Neuronal stem cell (in vitro differentiated cells): ENCODE data around the gene MAP3K5.

ENCODE experiments used
- DNase-seq: peaks from one replicate; pipeline ENCODE4 v3.0.0-alpha.2; 2013; ENCODE audit warnings: low spot score
- H2AFZ ChIP-seq: one replicate; pipeline ENCODE4 v1.6.1; 2013; ENCODE audit warnings: mild to moderate bottlenecking, low read length, inconsistent platforms
- H2AK5ac ChIP-seq: 2 replicates; pipeline ENCODE4 v1.6.1; 2013; ENCODE audit warnings: low read depth, mild to moderate bottlenecking, inconsistent platforms, low read length, moderate library complexity, mixed read lengths
- H2BK120ac ChIP-seq: 2 replicates; pipeline ENCODE4 v1.6.1; 2013; ENCODE audit warnings: low read depth, mild to moderate bottlenecking, inconsistent platforms, low read length, moderate library complexity, mixed read lengths
- H2BK12ac ChIP-seq: one replicate; pipeline ENCODE4 v1.6.1; 2013; ENCODE audit warnings: low read length, inconsistent platforms
- H2BK15ac ChIP-seq: 2 replicates; pipeline ENCODE4 v1.6.1; 2013; ENCODE audit warnings: mild to moderate bottlenecking, low read length, inconsistent platforms, mixed read lengths
- H2BK5ac ChIP-seq: one replicate; pipeline ENCODE4 v1.6.1; 2013; ENCODE audit warnings: inconsistent platforms, mild to moderate bottlenecking, low read length, moderate library complexity
- H3K14ac ChIP-seq: one replicate; pipeline ENCODE4 v1.6.1; 2013; ENCODE audit warnings: low read length, inconsistent platforms
- H3K18ac ChIP-seq: 2 replicates; pipeline ENCODE4 v1.6.1; 2013; ENCODE audit warnings: low read length, inconsistent platforms
- H3K23ac ChIP-seq: 2 replicates; pipeline ENCODE4 v1.6.1; 2013; ENCODE audit warnings: low read depth, mild to moderate bottlenecking, mixed read lengths, low read length, inconsistent platforms; ENCODE audit not compliant: poor library complexity
- H3K27ac ChIP-seq: replicated peaks from 3 replicates; pipeline ENCODE4 v1.5.1; 2013; ENCODE audit warnings: low read length, inconsistent platforms
- H3K27me3 ChIP-seq, 3 experiments: 2 replicates each; pipeline ENCODE4 v1.6.1; 2013; ENCODE audit warnings: low read length in 3 of 3, mild to moderate bottlenecking in 2 of 3, inconsistent platforms in 1 of 3, low read depth in 1 of 3, mixed read lengths in 1 of 3, moderate library complexity in 1 of 3; ENCODE audit not compliant: control insufficient read depth in 3 of 3, insufficient read depth in 3 of 3
- H3K36me3 ChIP-seq, 2 donors: replicated peaks in 1 of 2; 2 replicates each; pipeline ENCODE4 v1.6.1; 2013; ENCODE audit warnings: low read length in 2 of 2; ENCODE audit not compliant: control insufficient read depth in 2 of 2, insufficient read depth in 2 of 2
- H3K4ac ChIP-seq: 2 replicates; pipeline ENCODE4 v1.6.1; 2013; ENCODE audit warnings: inconsistent platforms, mild to moderate bottlenecking, low read length, moderate library complexity
- H3K4me1 ChIP-seq, 2 donors: 1 replicate in 1 of 2; 2 replicates in 1 of 2; pipeline ENCODE4 v1.6.1; 2013; ENCODE audit warnings: low read length in 2 of 2, low read depth in 1 of 2; ENCODE audit not compliant: control insufficient read depth in 2 of 2, insufficient read depth in 1 of 2
- H3K4me2 ChIP-seq: one replicate; pipeline ENCODE4 v1.6.1; 2013; ENCODE audit warnings: mild to moderate bottlenecking, low read length, inconsistent platforms; ENCODE audit not compliant: insufficient read depth, poor library complexity, severe bottlenecking
- H3K4me3 ChIP-seq, 2 donors: 2 replicates each; pipeline ENCODE4 v1.5.1; 2013; ENCODE audit warnings: low read length in 2 of 2, mild to moderate bottlenecking in 2 of 2, inconsistent platforms in 1 of 2, moderate library complexity in 1 of 2
- H3K79me1 ChIP-seq: one replicate; pipeline ENCODE4 v1.6.1; 2013; ENCODE audit warnings: low read depth, mild to moderate bottlenecking, inconsistent platforms, low read length, moderate library complexity
- H3K9ac ChIP-seq: one replicate; pipeline ENCODE4 v1.6.1; 2013; ENCODE audit warnings: mild to moderate bottlenecking, low read depth, low read length, inconsistent platforms; ENCODE audit not compliant: poor library complexity
- H3K9me3 ChIP-seq, 2 donors: replicated peaks in 1 of 2; 2 replicates each; pipeline versions ENCODE3 to v1.6.1; 2013; ENCODE audit warnings: low read length in 2 of 2, mild to moderate bottlenecking in 2 of 2, inconsistent platforms in 1 of 2, low read depth in 1 of 2, mixed read lengths in 1 of 2, moderate library complexity in 1 of 2; ENCODE audit not compliant: control insufficient read depth in 2 of 2, insufficient read depth in 1 of 2
- H4K8ac ChIP-seq: one replicate; pipeline ENCODE4 v1.6.1; 2013; ENCODE audit warnings: low read depth, mild to moderate bottlenecking, inconsistent platforms, low read length, moderate library complexity
- H4K91ac ChIP-seq: one replicate; pipeline ENCODE4 v1.6.1; 2013; ENCODE audit warnings: low read length, low read depth, mild to moderate bottlenecking, inconsistent platforms; ENCODE audit not compliant: poor library complexity
- WGBS, 2 donors: extraction: QIAGEN DNeasy Blood & Tissue Kit; methylation state at CpG; one replicate each; pipeline ENCODE4 v1.1.7; 2013; ENCODE audit warnings: missing lambda C conversion rate in 2 of 2, mixed read lengths in 1 of 2; ENCODE audit not compliant: insufficient read length in 2 of 2, insufficient replicate concordance in 1 of 2; ENCODE audit errors: extremely low coverage in 2 of 2; 5-methylcytosine and 5-hydroxymethylcytosine counted together

MAP3K5 gene

GRCh38 chr6:136668571-136668970, 123.7 kb downstream of the MAP3K5 start:
- Histone ChIP-seq H3K79me1 (no peaks in the 10 kb centered on the region), H2BK5ac (no peak overlapping the region), H2AFZ (no peak overlapping the region), H3K23ac (no peak overlapping the region), H3K4me2 (no peak overlapping the region), H3K14ac (no peak overlapping the region), H3K9ac (no peak overlapping the region), H3K4me1 (no peaks in the 10 kb centered on the region), H3K18ac (no peak overlapping the region), H2AK5ac (no peak overlapping the region), H2BK15ac (no peak overlapping the region), H3K27me3 (no peaks in the 10 kb centered on the region), H3K27ac (no peak overlapping the region), H4K8ac (no peak overlapping the region), H3K4me3 (no peak overlapping the region), H3K9me3 (no peaks in the 10 kb centered on the region), H4K91ac (no peak overlapping the region), H2BK12ac (no peak overlapping the region), H3K4ac (no peak overlapping the region), H2BK120ac (no peak overlapping the region), H3K36me3 (no peaks in the 10 kb centered on the region)
- DNase-seq: no peak
- WGBS, 2 donors: no CpG with 5 or more reads among the region's 3 CpGs

GRCh38 chr6:136666041-136666440, 126.2 kb downstream of the MAP3K5 start:
- Histone ChIP-seq H4K91ac (no peak overlapping the region), H3K27me3 (no peaks in the 10 kb centered on the region), H2BK15ac (no peak overlapping the region), H2BK12ac (no peak overlapping the region), H2BK5ac (no peak overlapping the region), H3K4me2 (no peak overlapping the region), H3K36me3 (no peaks in the 10 kb centered on the region), H3K9me3 (no peaks in the 10 kb centered on the region), H3K9ac (no peak overlapping the region), H3K23ac (no peak overlapping the region), H3K4me3 (no peak overlapping the region), H3K4me1 (no peaks in the 10 kb centered on the region), H3K14ac (no peak overlapping the region), H3K18ac (no peak overlapping the region), H2BK120ac (no peak overlapping the region), H4K8ac (no peak overlapping the region), H2AFZ (no peak overlapping the region), H3K27ac (no peak overlapping the region), H2AK5ac (no peak overlapping the region), H3K79me1 (no peaks in the 10 kb centered on the region), H3K4ac (no peak overlapping the region)
- WGBS, 2 donors: no CpG with 5 or more reads among the region's 1 CpG
- DNase-seq: no peak

DNA sequence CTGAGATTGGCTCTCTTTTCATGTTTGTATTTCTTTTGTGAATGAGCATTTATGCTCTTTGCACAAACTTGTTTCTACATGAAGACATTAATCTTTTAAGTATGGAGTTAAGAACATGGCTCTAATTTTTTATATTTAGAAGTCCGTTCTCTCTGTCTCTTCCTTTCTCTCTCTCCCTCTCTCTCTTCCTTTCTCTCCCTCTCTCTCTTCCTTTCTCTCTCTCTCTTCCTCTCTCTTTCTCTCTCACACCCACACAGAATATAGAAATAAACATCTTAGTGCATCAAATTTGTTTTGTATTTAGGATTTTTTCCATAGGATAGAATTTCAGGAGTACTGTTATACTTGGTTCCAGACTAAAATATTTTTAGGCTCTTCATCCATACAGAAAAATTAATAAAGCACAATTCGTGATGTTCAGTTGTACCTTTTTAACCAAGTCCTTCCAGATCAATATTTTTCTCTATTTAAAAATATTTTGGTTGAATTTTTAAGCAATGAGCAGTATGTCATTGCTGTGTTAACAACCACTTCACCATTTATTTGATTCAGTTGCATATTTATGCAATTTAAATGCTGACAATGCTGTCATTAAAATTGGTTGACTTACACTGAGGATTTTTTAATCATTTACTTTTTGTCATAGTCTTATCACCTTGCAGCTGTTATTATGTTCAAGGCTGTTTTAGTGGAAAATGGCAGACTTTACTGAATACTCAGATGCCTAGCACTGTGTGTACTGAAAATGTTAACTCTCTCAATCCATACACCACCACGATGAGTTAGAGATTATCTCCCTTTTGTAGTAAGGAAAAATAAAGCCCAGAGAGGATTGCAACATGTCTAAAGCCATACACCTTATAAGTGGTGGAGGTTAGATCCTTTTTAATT, 129.7 kb downstream of the MAP3K5 start:
- Histone ChIP-seq H3K14ac (no peak overlapping the region), H3K27ac (no peak overlapping the region), H3K9ac (no peak overlapping the region), H3K4me1 (no peaks in the 10 kb centered on the region), H3K4me3 (no peak overlapping the region), H3K4me2 (no peak overlapping the region), H2AFZ (no peak overlapping the region), H3K79me1 (no peaks in the 10 kb centered on the region), H3K18ac (no peak overlapping the region), H3K36me3 (no peaks in the 10 kb centered on the region), H2BK120ac (no peak overlapping the region), H2BK15ac (no peak overlapping the region), H3K4ac (no peak overlapping the region), H2BK5ac (no peak overlapping the region), H3K9me3 (no peaks in the 10 kb centered on the region), H3K23ac (no peak overlapping the region), H2BK12ac (no peak overlapping the region), H4K91ac (no peak overlapping the region), H4K8ac (no peak overlapping the region), H2AK5ac (no peak overlapping the region), H3K27me3 (no peaks in the 10 kb centered on the region)
- WGBS, 2 donors: no CpG with 5 or more reads among the region's 3 CpGs
- DNase-seq: no peak

- Histone ChIP-seq H3K4me3 (no peak overlapping the region), H2BK120ac (no peak overlapping the region), H3K27me3 (no peaks in the 10 kb centered on the region), H4K8ac (no peak overlapping the region), H2AK5ac (no peak overlapping the region), H3K27ac (no peak overlapping the region), H3K14ac (no peak overlapping the region), H2AFZ (no peak overlapping the region), H3K23ac (no peak overlapping the region), H3K9me3 (no peaks in the 10 kb centered on the region), H3K4me2 (no peak overlapping the region), H3K9ac (no peak overlapping the region), H2BK5ac (no peak overlapping the region), H3K36me3 (no peaks in the 10 kb centered on the region), H2BK15ac (no peak overlapping the region), H3K18ac (no peak overlapping the region), H3K79me1 (no peaks in the 10 kb centered on the region), H3K4ac (no peak overlapping the region), H2BK12ac (no peak overlapping the region), H4K91ac (no peak overlapping the region), H3K4me1 (no peaks in the 10 kb centered on the region)
- WGBS, 2 donors: no CpG with 5 or more reads among the region's 1 CpG
- no peak for DNase-seq
Measured at GRCh38 chr6:136660727-136661126, 131.6 kb downstream of the MAP3K5 start.
